ENCODE measurements around the gene TLCD3B.

Gene TLCD3B

GRCh38 chr16:30003670-30004423 lies 27.2 kb downstream of the TLCD3B start:
- ATAC-seq, result no peak
- no peak for TF ChIP-seq CSDC2 (CRISPR knock-in tag; IDR thresholded peaks at IDR 0.05)
- no peak for TF ChIP-seq ZNF70 (CRISPR knock-in tag; IDR thresholded peaks at IDR 0.05)
- TF ChIP-seq TSHZ2 (CRISPR knock-in tag; IDR thresholded peaks at IDR 0.05), result no peak
- no peak for TF ChIP-seq TOX (CRISPR knock-in tag; IDR thresholded peaks at IDR 0.05; ENCODE audit: borderline replicate concordance)
- TF ChIP-seq TCF4 (CRISPR knock-in tag; IDR thresholded peaks at IDR 0.05; ENCODE audit: borderline replicate concordance), result no peak
- no peak for TF ChIP-seq SNAI2 (CRISPR knock-in tag; IDR thresholded peaks at IDR 0.05)
- no peak for TF ChIP-seq PPARA (CRISPR knock-in tag; IDR thresholded peaks at IDR 0.05; ENCODE audit: borderline replicate concordance)
- TF ChIP-seq ZFP30 (CRISPR knock-in tag; IDR thresholded peaks at IDR 0.05), result no peak
- no peak for TF ChIP-seq CREB5 (CRISPR knock-in tag; IDR thresholded peaks at IDR 0.05; ENCODE audit: low read depth)
- TF ChIP-seq ZFP3 (CRISPR knock-in tag; IDR thresholded peaks at IDR 0.05), result no peak
- TF ChIP-seq GLIS3 (CRISPR knock-in tag; IDR thresholded peaks at IDR 0.05), result no peak
- no peak for TF ChIP-seq BACH2 (CRISPR knock-in tag; IDR thresholded peaks at IDR 0.05; ENCODE audit: borderline replicate concordance)

- ATAC-seq, result no peak
- TF ChIP-seq SNAI2 (CRISPR knock-in tag; IDR thresholded peaks at IDR 0.05), result no peak
- no peak for TF ChIP-seq ZNF70 (CRISPR knock-in tag; IDR thresholded peaks at IDR 0.05)
- no peak for TF ChIP-seq TCF4 (CRISPR knock-in tag; IDR thresholded peaks at IDR 0.05; ENCODE audit: borderline replicate concordance)
- TF ChIP-seq OSR1 (CRISPR knock-in tag; IDR thresholded peaks at IDR 0.05), result no peak
- no peak for TF ChIP-seq ZNF565 (CRISPR knock-in tag; conservative IDR thresholded peaks at IDR 0.05; ENCODE audit: low read depth)
- no peak for TF ChIP-seq ZFP3 (CRISPR knock-in tag; IDR thresholded peaks at IDR 0.05)
- TF ChIP-seq ZNF8 (CRISPR knock-in tag; IDR thresholded peaks at IDR 0.05), result no peak
- no peak for TF ChIP-seq ZFP30 (CRISPR knock-in tag; IDR thresholded peaks at IDR 0.05)
- TF ChIP-seq BACH2 (CRISPR knock-in tag; IDR thresholded peaks at IDR 0.05; ENCODE audit: borderline replicate concordance), result no peak
- no peak for TF ChIP-seq CREB5 (CRISPR knock-in tag; IDR thresholded peaks at IDR 0.05; ENCODE audit: low read depth)
- no peak for TF ChIP-seq GLIS3 (CRISPR knock-in tag; IDR thresholded peaks at IDR 0.05)
- TF ChIP-seq PPARA (CRISPR knock-in tag; IDR thresholded peaks at IDR 0.05; ENCODE audit: borderline replicate concordance), result no peak
- no peak for TF ChIP-seq ESRRG (CRISPR knock-in tag; IDR thresholded peaks at IDR 0.05)
- no peak for TF ChIP-seq ISL1 (CRISPR knock-in tag; IDR thresholded peaks at IDR 0.05)
- TF ChIP-seq RARB (CRISPR knock-in tag; IDR thresholded peaks at IDR 0.05), result no peak
Observed at GRCh38 chr16:30002614-30003346, 28.3 kb downstream of the TLCD3B start.

GRCh38 chr16:30000735-30001631 lies 30.1 kb downstream of the TLCD3B start:
- no peak for ATAC-seq
- TF ChIP-seq ZNF8 (CRISPR knock-in tag; IDR thresholded peaks at IDR 0.05) (no peak), OSR1 (CRISPR knock-in tag; IDR thresholded peaks at IDR 0.05) (no peak), CREB5 (CRISPR knock-in tag; IDR thresholded peaks at IDR 0.05; ENCODE audit: low read depth) (no peak), CSDC2 (CRISPR knock-in tag; IDR thresholded peaks at IDR 0.05) (no peak), ZNF70 (CRISPR knock-in tag; IDR thresholded peaks at IDR 0.05) (no peak), PATZ1 (CRISPR knock-in tag; IDR thresholded peaks at IDR 0.05; ENCODE audit: borderline replicate concordance) (no peak), CSRNP3 (CRISPR knock-in tag; IDR thresholded peaks at IDR 0.05) (no peak), TOX (CRISPR knock-in tag; IDR thresholded peaks at IDR 0.05; ENCODE audit: borderline replicate concordance) (no peak), POU6F1 (CRISPR knock-in tag; IDR thresholded peaks at IDR 0.05; ENCODE audit: borderline replicate concordance, low read depth) (no peak), ARNTL (CRISPR knock-in tag; IDR thresholded peaks at IDR 0.05; ENCODE audit: borderline replicate concordance, low read depth) (no peak)

Measured in SK-N-SH treated with all-trans-retinoic acid at 6 μM for 48 hours (cell line).